OCI-LY7 (cell line): ENCODE measurements around the gene RAMAC.

Source experiments
- EZH2phosphoT487 ChIP-seq: fragments of 200-600 bp; sonication (generic); IDR thresholded peaks from 2 replicates; pipeline ENCODE4 v1.6.1; 2018; ENCODE audit warnings: low read depth, borderline replicate concordance, mild to moderate bottlenecking, mixed run types, antibody characterized with exemption, low read length, moderate library complexity, mixed read lengths
- TF ChIP-seq, protein P1 (sequence below): fragments of 200-600 bp; sonication (generic); conservative IDR thresholded peaks from 2 replicates; pipeline ENCODE4 v1.5.1; 2014; ENCODE audit warnings: mild to moderate bottlenecking, antibody characterized with exemption, low read length, moderate library complexity, mixed read lengths

DNA sequence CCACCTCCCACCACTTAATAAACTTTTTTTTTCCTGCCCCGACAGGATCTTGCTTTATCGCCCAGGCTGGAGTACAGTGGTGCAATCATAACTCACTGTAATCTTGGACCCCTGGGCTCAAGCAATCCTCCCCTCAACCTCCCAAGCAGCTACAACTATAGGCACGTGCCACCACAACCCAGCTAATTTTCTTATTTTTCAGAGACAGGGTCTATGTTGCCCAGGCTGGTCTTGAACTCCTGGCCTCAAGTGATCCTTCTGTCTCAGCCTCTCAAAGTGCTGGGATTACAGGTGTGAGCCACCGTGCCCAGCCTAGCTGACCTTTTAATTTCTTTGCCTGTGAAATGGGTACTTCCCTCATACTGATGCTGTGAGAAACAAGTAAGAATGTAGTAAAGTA, 29.4 kb downstream of the RAMAC start:
- TF ChIP-seq, protein P1, sequence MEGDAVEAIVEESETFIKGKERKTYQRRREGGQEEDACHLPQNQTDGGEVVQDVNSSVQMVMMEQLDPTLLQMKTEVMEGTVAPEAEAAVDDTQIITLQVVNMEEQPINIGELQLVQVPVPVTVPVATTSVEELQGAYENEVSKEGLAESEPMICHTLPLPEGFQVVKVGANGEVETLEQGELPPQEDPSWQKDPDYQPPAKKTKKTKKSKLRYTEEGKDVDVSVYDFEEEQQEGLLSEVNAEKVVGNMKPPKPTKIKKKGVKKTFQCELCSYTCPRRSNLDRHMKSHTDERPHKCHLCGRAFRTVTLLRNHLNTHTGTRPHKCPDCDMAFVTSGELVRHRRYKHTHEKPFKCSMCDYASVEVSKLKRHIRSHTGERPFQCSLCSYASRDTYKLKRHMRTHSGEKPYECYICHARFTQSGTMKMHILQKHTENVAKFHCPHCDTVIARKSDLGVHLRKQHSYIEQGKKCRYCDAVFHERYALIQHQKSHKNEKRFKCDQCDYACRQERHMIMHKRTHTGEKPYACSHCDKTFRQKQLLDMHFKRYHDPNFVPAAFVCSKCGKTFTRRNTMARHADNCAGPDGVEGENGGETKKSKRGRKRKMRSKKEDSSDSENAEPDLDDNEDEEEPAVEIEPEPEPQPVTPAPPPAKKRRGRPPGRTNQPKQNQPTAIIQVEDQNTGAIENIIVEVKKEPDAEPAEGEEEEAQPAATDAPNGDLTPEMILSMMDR: no peak
- no peak for TF ChIP-seq EZH2phosphoT487
